CD4-positive, alpha-beta T cell (primary cell): ENCODE results near the gene NRL. TPM values are rescaled to one million over a fixed set of nuclear protein-coding genes. Genes with fewer than 3 reads are reported as not detected.

Source experiments
- ATAC-seq: fragments of 200-7000 bp; cut with Tn5 transposase; one replicate; pipeline ENCODE4 v1.10.0; 2022; ENCODE audit warnings: mild to moderate bottlenecking; ENCODE audit not compliant: poor library complexity
- CTCF ChIA-PET: fragments of 350-600 bp; sonication (Branson Sonifier 250); formaldehyde crosslinking; loops from one replicate; lab custom pipeline; 2021; ENCODE audit warnings: antibody characterized with exemption, inconsistent platforms; lab: Charles Lee
- POLR2A ChIA-PET: fragments of 350-600 bp; sonication (Branson Sonifier 250); formaldehyde crosslinking; loops from one replicate; lab custom pipeline; 2021; ENCODE audit warnings: antibody characterized with exemption, inconsistent platforms; lab: Charles Lee
- DNase-seq, 14 experiments: peaks; one replicate each; pipeline ENCODE4 v3.0.0-alpha.2; 2013 to 2020; ENCODE audit warnings: mixed read lengths in 2 of 14
- H3K27ac ChIP-seq, 2 donors: one replicate each; pipeline versions ENCODE4 v1.5.1 to v1.7.0; 2013; ENCODE audit warnings: low read length in 2 of 2, low read depth in 1 of 2, mild to moderate bottlenecking in 1 of 2
- H3K27me3 ChIP-seq, 2 experiments: 1 replicate in 1 of 2; 2 replicates in 1 of 2; pipeline versions ENCODE4 v1.6.1 to v1.7.0; 2013; ENCODE audit warnings: low read length in 2 of 2, control low read depth in 1 of 2, mild to moderate bottlenecking in 1 of 2, moderate library complexity in 1 of 2; ENCODE audit not compliant: insufficient read depth in 2 of 2, control insufficient read depth in 1 of 2
- H3K36me3 ChIP-seq: one replicate; pipeline ENCODE4 v1.6.1; 2013; ENCODE audit warnings: low read length, control low read depth; ENCODE audit not compliant: insufficient read depth
- H3K4me1 ChIP-seq: one replicate; pipeline ENCODE4 v1.6.1; 2013; ENCODE audit warnings: low read length, control low read depth; ENCODE audit not compliant: insufficient read depth
- H3K4me3 ChIP-seq: one replicate; pipeline ENCODE4 v1.5.1; 2013; ENCODE audit warnings: mild to moderate bottlenecking, low read length, moderate library complexity
- H3K9me3 ChIP-seq, 2 experiments: 1 replicate in 1 of 2; 2 replicates in 1 of 2; pipeline versions ENCODE4 v1.6.1 to v1.7.0; 2013; ENCODE audit warnings: low read length in 2 of 2, mild to moderate bottlenecking in 2 of 2, control low read depth in 1 of 2, moderate library complexity in 1 of 2; ENCODE audit not compliant: control insufficient read depth in 1 of 2, insufficient read depth in 1 of 2
- H3K27ac Mint-ChIP-seq: one replicate; pipeline ENCODE4 v1.8.0; 2020; ENCODE audit warnings: mixed read lengths
- H3K27me3 Mint-ChIP-seq: one replicate; pipeline ENCODE4 v1.8.0; 2021; ENCODE audit warnings: mixed read lengths
- H3K36me3 Mint-ChIP-seq: one replicate; pipeline ENCODE4 v1.8.0; 2021; ENCODE audit warnings: low read depth, mixed read lengths
- H3K4me1 Mint-ChIP-seq: one replicate; pipeline ENCODE4 v1.8.0; 2021; ENCODE audit warnings: low read depth, mixed read lengths
- H3K4me3 Mint-ChIP-seq: one replicate; pipeline ENCODE4 v1.8.0; 2020; ENCODE audit warnings: mild to moderate bottlenecking, mixed read lengths
- H3K9me3 Mint-ChIP-seq: one replicate; pipeline ENCODE4 v1.8.0; 2020; ENCODE audit warnings: mixed read lengths
- CTCF ChIP-seq: fragments of 200-600 bp; IDR thresholded peaks from one replicate; pipeline ENCODE4 v1.8.0; 2022; ENCODE audit warnings: antibody characterized with exemption, mild to moderate bottlenecking
- intact Hi-C, 2 experiments: fragments of 100-400 bp; cut with DNase I in 1 of 2; cut with micrococcal nuclease in 1 of 2; formaldehyde crosslinking; loops; one replicate each; pipeline versions ENCODE4 v1.15.1 to v1.9.0; 2023 to 2025; cut with DNase I, micrococcal nuclease
- total RNA-seq, 174 experiments: library from RNA in 2 of 174; stranded (reverse) in 2 of 174; gene quantifications; one replicate each; pipeline ENCODE4 v1.2.3 and lab custom pipeline; 2021 to 2026

NRL gene
- total RNA-seq, 2 experiments from 2014 or later: 1.6 to 1.9 TPM

- Histone ChIP-seq H3K9me3 (no peaks in the 10 kb centered on the region), H3K36me3 (no peaks in the 10 kb centered on the region), H3K4me3 (no peak overlapping the region), H3K4me1 (peaks cover 21% of the 10 kb centered on the region), H3K27me3 (no peaks in the 10 kb centered on the region), H3K27ac (no peak overlapping the region)
- DNase-seq: no peak
- no peaks in the 10 kb centered on the region for H3K36me3 Mint-ChIP-seq
- no peak for TF ChIP-seq CTCF
- peak overlapping the region; percentile 89 for H3K27ac Mint-ChIP-seq
- H3K4me3 Mint-ChIP-seq: peak overlapping the region; percentile 93
- POLR2A ChIA-PET: interaction anchor here (0.9 to 5.1 kb wide), 13 partner anchors 12 to 349 kb away, joined by 3 to 89 read pairs (median 10); partner anchors contain the start of genes DCAF11, IRF9, NRL and PCK2
- no peaks in the 10 kb centered on the region for H3K9me3 Mint-ChIP-seq
- CTCF ChIA-PET: interaction anchor here (0.9 to 3.4 kb wide), 5 partner anchors 8 to 78 kb away, joined by 3 to 21 read pairs (median 7); partner anchors contain the start of genes IRF9 and PCK2
- H3K27me3 Mint-ChIP-seq: no peaks in the 10 kb centered on the region
- ATAC-seq: no peak
- H3K4me1 Mint-ChIP-seq: peaks cover 24% of the 10 kb centered on the region
- intact Hi-C loops: no loop called here
Observed at GRCh38 chr14:24082411-24083080, 32.2 kb downstream of the NRL start.

- no peaks in the 10 kb centered on the region for H3K27me3 ChIP-seq
- H3K4me1 Mint-ChIP-seq: peaks cover 24% of the 10 kb centered on the region
- TF ChIP-seq CTCF: no peak
- peak overlapping the region; percentile 93 for H3K4me3 Mint-ChIP-seq
- DNase-seq: peak in 1 of 14 experiments; percentile 10
- H3K27ac Mint-ChIP-seq: peak overlapping the region; percentile 89
- no peak overlapping the region for H3K27ac ChIP-seq
- ChIA-PET POLR2A (interaction anchor here (0.9 to 5.1 kb wide), 23 partner anchors 12 to 350 kb away, joined by 3 to 89 read pairs (median 6); partner anchors contain the start of genes CARMIL3, DCAF11, EMC9 and IRF9), CTCF (interaction anchor here (1.1 to 3.4 kb wide), 4 partner anchors 9 to 27 kb away, joined by 3 to 21 read pairs (median 7); partner anchors contain the start of gene PCK2)
- H3K36me3 Mint-ChIP-seq: no peaks in the 10 kb centered on the region
- peak overlapping the region; percentile 56 for H3K4me3 ChIP-seq
- intact Hi-C loops: no loop called here
- H3K27me3 Mint-ChIP-seq: no peaks in the 10 kb centered on the region
- H3K9me3 Mint-ChIP-seq: no peaks in the 10 kb centered on the region
- H3K4me1 ChIP-seq: peaks cover 21% of the 10 kb centered on the region
- ATAC-seq: no peak
- no peaks in the 10 kb centered on the region for H3K36me3 ChIP-seq
- no peaks in the 10 kb centered on the region for H3K9me3 ChIP-seq
Observed at GRCh38 chr14:24081739-24082211, 33.0 kb downstream of the NRL start.

- ATAC-seq (peak; percentile 90), DNase-seq (peak; percentile 47 to 82 (median 68))
- Mint-ChIP-seq H3K27ac (peak overlapping the region; percentile 90), H3K4me3 (peak overlapping the region; percentile 93), H3K36me3 (no peaks in the 10 kb centered on the region), H3K27me3 (no peaks in the 10 kb centered on the region), H3K4me1 (peaks cover 24% of the 10 kb centered on the region), H3K9me3 (no peaks in the 10 kb centered on the region)
- intact Hi-C loops: no loop called here
- H3K27ac ChIP-seq: peak overlapping the region; percentile 2 to 52
- peaks cover 21% of the 10 kb centered on the region for H3K4me1 ChIP-seq
- H3K4me3 ChIP-seq: peak overlapping the region; percentile 56
- no peaks in the 10 kb centered on the region for H3K27me3 ChIP-seq
- ChIA-PET CTCF (interaction anchor here (0.6 to 3.4 kb wide), 7 partner anchors 9 to 80 kb away, joined by 3 to 21 read pairs (median 4); partner anchors contain the start of genes EMC9, IRF9 and PCK2), POLR2A (interaction anchor here (0.6 to 5.1 kb wide), 28 partner anchors 11 to 350 kb away, joined by 3 to 89 read pairs (median 5); partner anchors contain the start of genes CARMIL3, DCAF11, EMC9 and IRF9)
- H3K36me3 ChIP-seq: no peaks in the 10 kb centered on the region
- no peaks in the 10 kb centered on the region for H3K9me3 ChIP-seq
- no peak for TF ChIP-seq CTCF
Observed at GRCh38 chr14:24080888-24081738, 33.6 kb downstream of the NRL start.
